Left ventricle myocardium inferior (tissue), 1 donor: ENCODE results near the gene SNX9. TPM values are rescaled to one million over a fixed set of nuclear protein-coding genes. Genes with fewer than 3 reads are reported as not detected.
"Not testable (repeated sequence)": the region's sequence is repeated elsewhere in the genome, so short reads cannot be mapped to it uniquely, and the experiment has no call there.

Experiments used
- DNase-seq: peaks from one replicate; pipeline ENCODE4 v3.0.0-alpha.2; 2020
- H3K27ac ChIP-seq: fragments of 200-600 bp; replicated peaks from 2 replicates; pipeline ENCODE4 v1.8.0; 2021
- H3K27me3 ChIP-seq: fragments of 200-600 bp; 2 replicates; pipeline ENCODE4 v1.8.0; 2021; ENCODE audit warnings: low read depth
- H3K36me3 ChIP-seq: fragments of 200-600 bp; 2 replicates; pipeline ENCODE4 v1.8.0; 2021
- H3K4me1 ChIP-seq: fragments of 200-600 bp; 2 replicates; pipeline ENCODE4 v1.8.0; 2021
- H3K4me3 ChIP-seq: fragments of 200-600 bp; 2 replicates; pipeline ENCODE4 v1.8.0; 2021; ENCODE audit warnings: mild to moderate bottlenecking, moderate library complexity
- H3K9me3 ChIP-seq: fragments of 200-600 bp; replicated peaks from 2 replicates; pipeline ENCODE4 v1.8.0; 2021
- CTCF ChIP-seq: fragments of 200-600 bp; IDR thresholded peaks from 2 replicates; pipeline ENCODE4 v1.8.0; 2021; ENCODE audit warnings: antibody characterized with exemption, mild to moderate bottlenecking, borderline replicate concordance
- intact Hi-C: fragments of 100-400 bp; cut with micrococcal nuclease; formaldehyde crosslinking; loops from one replicate; pipeline ENCODE4 v1.11.0; 2022
- total RNA-seq: library from RNA; stranded (reverse); fragmentation: NEBNext Ultra II Directional; extraction: Animal tissue kit (Norgen Biotek cat#: 25700); gene quantifications from one replicate; pipeline ENCODE4 v1.2.1, GENCODE V29; 2021
- donor health status: DM: no; HTN: yes; CAD: no; lungs with severe emphysema.

The SNX9 gene
- total RNA-seq, 1 donor from 2014 or later: 31.9 TPM

GRCh38 chr6:157792671-157793070 is 30.4 kb upstream of the SNX9 start:
- no peaks in the 10 kb centered on the region for H3K36me3 ChIP-seq
- TF ChIP-seq CTCF: no peak
- DNase-seq: no peak
- intact Hi-C loops: no loop called here
- no peaks in the 10 kb centered on the region for H3K9me3 ChIP-seq
- H3K4me3 ChIP-seq: no peak overlapping the region
- no peak overlapping the region for H3K27ac ChIP-seq
- H3K4me1 ChIP-seq: peaks cover 13% of the 10 kb centered on the region
- H3K27me3 ChIP-seq: no peaks in the 10 kb centered on the region

DNA sequence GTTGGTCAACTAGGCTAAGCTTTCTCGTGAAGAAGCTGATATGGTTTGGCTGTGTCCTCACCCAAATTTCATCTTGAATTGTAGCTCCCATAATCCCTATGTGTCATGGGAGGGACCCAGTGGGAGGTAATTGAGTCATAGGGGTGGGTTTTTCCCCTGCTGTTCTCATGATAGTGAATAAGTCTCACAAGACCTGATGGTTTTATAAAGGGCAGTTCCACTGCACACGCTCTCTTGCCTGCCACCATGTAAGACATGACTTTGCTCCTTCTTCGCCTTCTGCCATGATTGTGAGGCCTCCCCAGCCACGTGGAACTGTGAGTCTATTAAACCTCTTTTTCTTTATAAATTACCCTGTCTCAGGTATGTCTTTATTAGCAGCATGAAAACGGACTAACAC is 29.0 kb upstream of the SNX9 start:
- H3K4me3 ChIP-seq, intact Hi-C loops, H3K27me3 ChIP-seq, DNase-seq, H3K9me3 ChIP-seq, H3K27ac ChIP-seq, H3K36me3 ChIP-seq: not testable (repeated sequence)
- peaks cover 13% of the 10 kb centered on the region for H3K4me1 ChIP-seq

DNA sequence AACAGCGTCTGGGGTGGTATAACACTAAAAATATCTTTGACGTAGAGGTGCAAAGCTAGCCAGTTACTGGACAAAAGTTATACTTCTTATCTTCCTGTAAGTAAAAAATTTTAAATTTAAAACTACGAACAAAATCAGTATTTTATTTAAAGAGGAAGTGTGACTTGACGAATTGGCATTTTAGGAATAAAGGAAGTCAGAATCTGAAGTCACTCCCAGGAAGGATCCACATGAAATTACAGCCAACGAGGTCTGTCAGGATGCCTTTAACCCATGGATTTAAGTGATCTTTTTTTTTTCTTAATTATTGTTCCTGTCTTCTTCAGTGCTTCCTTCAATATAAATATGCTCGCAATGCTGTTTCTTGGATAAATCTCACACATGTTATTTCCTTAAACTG is 27.2 kb upstream of the SNX9 start:
- no peak for DNase-seq
- no peaks in the 10 kb centered on the region for H3K27me3 ChIP-seq
- no peaks in the 10 kb centered on the region for H3K36me3 ChIP-seq
- H3K27ac ChIP-seq: no peak overlapping the region
- TF ChIP-seq CTCF: no peak
- H3K4me3 ChIP-seq: no peak overlapping the region
- no peaks in the 10 kb centered on the region for H3K9me3 ChIP-seq
- intact Hi-C loops: no loop called here
- peaks cover 11% of the 10 kb centered on the region for H3K4me1 ChIP-seq

DNA sequence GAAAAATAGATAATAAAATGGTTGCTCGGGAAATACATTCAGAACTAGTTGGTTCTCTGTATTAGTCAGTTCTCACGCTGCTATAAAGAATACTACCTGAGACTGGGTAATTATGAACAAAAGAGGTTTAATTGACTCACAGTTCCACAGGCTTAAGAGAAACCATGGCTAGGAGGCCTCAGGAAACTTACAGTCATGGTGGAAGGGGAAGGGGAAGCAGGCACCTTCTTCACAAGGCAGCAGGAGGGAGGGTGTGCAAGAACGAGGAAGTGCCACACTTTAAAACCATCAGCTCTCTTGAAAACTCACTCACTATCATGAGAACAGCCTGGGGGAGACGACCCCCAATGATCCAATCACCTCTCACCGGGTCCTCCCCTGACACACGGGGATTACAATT is 24.2 kb upstream of the SNX9 start:
- DNase-seq: no peak
- no peak overlapping the region for H3K27ac ChIP-seq
- no peaks in the 10 kb centered on the region for H3K27me3 ChIP-seq
- H3K36me3 ChIP-seq: no peaks in the 10 kb centered on the region
- no peak overlapping the region for H3K4me3 ChIP-seq
- no peaks in the 10 kb centered on the region for H3K4me1 ChIP-seq
- no peak for TF ChIP-seq CTCF
- intact Hi-C loops: no loop called here
- no peaks in the 10 kb centered on the region for H3K9me3 ChIP-seq

DNA sequence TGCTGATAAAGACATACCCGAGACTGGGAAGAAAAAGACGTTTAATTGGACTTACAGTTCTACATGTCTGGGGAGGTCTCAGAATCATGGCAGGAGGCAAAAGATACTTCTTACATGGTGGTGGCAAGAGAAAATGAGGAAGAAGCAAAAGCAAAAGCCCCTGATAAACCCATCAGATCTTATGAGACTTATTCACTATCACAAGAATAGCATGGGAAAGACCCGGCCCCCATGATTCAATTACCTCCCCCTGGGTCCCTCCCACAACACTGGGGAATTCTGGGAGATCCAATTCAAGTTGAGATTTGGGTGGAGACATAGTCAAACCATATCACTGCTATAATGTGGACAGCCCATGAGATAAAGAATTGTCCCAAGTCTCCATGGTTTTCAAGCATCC is 23.5 kb upstream of the SNX9 start:
- H3K27me3 ChIP-seq, H3K4me1 ChIP-seq, H3K4me3 ChIP-seq, H3K27ac ChIP-seq, H3K36me3 ChIP-seq, intact Hi-C loops, H3K9me3 ChIP-seq, DNase-seq: not testable (repeated sequence)

- no peak for TF ChIP-seq CTCF
- Histone ChIP-seq H3K4me3 (no peak overlapping the region), H3K27ac (no peak overlapping the region), H3K4me1 (no peaks in the 10 kb centered on the region), H3K36me3 (no peaks in the 10 kb centered on the region), H3K9me3 (no peaks in the 10 kb centered on the region), H3K27me3 (no peaks in the 10 kb centered on the region)
- intact Hi-C loops: no loop called here
- DNase-seq: no peak
Observed at GRCh38 chr6:157800420-157801237, 22.4 kb upstream of the SNX9 start.
